Measurements from ENCODE around the gene AKNAD1.

AKNAD1 gene

DNA sequence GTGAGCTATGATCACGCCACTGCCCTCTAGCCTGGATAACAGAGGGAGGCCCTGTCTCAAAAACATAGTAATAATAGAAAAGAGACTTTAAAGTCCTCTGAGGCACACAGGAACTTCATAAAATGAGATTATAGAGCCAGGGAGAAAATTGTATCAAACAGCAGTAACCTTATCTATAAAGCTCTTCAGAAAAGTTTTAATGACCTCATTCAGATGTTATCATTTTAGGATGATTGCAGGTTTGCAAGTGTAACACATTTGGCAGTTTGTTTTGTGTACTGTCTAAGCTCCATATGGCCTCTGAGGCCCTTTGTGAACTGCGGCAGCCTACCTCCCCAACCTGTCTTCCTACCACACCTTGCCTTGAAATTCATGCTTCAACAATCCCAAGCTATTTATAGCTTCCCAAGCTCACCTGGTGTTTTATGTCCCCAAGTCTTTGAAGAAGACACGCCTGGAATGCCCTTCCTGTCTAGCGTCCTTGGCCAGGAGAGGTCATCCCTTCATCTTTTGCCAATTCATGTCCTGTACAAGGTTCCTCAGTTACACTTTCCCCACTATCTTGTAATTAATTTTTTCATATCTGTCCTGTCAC is 8.5 kb upstream of the AKNAD1 start:
- no peak for DNase-seq (ENCODE audit: low read depth, low spot score)

DNA sequence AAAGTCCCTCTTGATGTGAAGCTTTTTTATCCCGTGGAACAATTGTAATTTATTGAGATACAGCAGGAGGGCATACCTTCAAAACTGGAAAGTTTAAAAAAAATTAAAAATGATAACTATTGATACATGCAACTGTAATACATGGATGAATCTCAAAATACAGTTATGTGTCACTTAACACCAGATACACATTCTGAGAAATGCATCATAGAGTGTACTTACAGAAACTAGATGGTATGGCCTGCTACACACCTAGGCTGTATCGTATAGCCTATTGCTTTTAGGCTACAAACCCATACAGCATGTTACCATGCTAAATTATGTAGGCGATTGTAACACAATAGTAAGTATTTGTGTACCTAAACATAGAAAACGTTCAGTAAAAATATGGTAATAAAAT is 7.1 kb upstream of the AKNAD1 start:
- DNase-seq (ENCODE audit: low read depth, low spot score) = no peak

DNA sequence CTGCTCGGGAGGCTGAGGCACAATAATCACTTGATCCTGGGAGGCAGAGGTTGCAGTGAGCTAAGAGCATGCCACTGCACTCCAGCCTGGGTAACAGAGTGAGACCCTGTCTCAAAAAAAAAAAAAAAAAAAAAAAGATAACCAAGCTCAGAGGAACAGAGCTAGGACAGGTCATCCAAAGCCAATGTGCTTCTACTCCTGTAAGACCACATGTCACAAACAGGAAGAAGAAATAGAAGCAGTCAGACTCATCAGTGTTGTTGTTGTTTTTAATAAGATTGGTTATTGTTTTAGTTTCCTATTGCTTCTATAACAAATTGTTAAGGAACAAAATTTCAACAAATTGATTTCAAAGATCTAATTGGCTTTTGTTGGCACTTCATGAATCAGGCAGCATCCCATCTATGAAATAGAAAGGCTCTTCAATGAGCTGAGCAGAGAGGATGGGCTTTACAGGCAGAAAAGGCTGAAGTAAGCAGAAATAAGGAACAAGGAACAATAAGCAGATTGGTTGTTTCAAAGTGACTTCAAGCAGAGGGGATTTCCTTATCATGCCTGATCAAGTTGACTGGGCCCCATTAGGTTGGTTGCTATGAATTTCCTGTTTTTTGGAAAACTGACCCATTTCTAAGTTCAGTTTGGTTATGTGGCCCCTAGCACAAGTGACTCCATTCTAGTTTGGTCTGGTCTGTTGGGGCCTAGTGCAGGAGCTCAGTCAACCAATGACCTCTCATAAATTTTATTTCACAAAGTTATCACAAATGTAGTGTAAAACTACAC is 6.0 kb upstream of the AKNAD1 start:
- DNase-seq (ENCODE audit: low read depth, low spot score) = no peak

DNA sequence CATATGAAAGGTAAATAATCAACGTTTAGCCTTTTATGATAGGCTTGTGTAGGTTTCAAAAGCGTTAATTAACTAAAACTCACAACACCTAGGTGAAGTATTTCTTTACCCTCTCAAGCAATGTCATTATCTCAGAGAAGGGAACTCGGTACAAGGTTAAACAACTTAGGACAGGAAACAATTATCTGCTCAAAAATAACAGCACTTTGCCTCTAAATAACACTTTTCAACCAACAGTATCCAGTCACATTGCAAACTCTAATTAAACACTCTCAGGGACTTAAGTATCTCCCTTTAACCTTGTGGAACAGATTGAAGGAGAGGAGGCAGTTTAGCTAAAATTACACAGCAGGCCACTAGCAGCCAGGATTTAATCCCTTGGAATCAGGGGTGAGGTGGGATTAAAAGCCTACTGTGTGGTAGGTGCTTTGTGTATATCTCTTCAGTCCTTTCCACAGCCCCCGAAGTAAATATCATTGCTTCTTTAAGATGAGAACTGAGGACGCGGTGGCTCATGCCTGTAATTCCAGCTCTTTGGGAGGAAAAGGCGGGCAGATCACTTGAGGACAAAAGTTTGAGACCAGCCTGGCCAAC is 5.2 kb upstream of the AKNAD1 start:
- DNase-seq (ENCODE audit: low read depth, low spot score) = no peak

GRCh38 chr1:108861566-108861965 is 4.7 kb upstream of the AKNAD1 start:
- no peak for DNase-seq (ENCODE audit: low read depth, low spot score)

GRCh38 chr1:108860190-108860907 is 3.5 kb upstream of the AKNAD1 start:
- DNase-seq (ENCODE audit: low read depth, low spot score) = no peak

DNA sequence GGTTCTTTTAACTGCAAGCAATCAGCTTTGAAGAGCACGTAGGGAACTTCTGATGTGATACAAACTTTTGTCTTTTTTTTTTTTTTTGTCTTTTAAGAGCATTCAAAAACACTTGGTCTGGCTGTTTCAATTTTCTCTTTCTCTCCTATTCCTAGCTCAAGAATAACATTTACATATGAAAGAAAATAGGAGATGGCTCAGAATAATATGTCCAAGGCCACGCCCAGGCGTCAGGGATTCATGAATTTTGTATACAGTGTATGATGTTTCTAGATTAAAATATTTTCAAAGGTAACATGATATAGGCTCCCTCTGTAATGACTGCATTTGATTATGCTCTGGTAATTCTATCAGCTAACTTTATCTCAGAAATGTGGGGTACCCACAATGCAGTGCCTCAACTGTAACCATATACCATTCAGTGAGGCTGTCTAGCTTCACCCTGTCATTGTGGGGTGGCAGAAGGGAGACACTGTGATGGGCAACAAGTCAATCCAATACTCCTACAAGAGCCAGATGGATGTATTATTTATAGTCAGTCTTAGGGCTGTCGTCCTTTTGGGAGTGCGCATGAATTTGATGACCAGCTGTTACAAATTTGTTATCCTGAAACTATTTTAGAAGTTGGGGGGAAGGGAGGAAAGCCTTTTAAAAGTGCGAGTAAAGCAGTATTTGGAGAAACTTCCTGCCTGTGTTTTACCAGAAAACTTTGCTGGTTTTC is 1.5 kb upstream of the AKNAD1 start:
- DNase-seq (ENCODE audit: low read depth, low spot score) = no peak

- no peak for DNase-seq (ENCODE audit: low read depth, low spot score)
Observed at GRCh38 chr1:108854221-108855019, 2.5 kb downstream of the AKNAD1 start.

DNA sequence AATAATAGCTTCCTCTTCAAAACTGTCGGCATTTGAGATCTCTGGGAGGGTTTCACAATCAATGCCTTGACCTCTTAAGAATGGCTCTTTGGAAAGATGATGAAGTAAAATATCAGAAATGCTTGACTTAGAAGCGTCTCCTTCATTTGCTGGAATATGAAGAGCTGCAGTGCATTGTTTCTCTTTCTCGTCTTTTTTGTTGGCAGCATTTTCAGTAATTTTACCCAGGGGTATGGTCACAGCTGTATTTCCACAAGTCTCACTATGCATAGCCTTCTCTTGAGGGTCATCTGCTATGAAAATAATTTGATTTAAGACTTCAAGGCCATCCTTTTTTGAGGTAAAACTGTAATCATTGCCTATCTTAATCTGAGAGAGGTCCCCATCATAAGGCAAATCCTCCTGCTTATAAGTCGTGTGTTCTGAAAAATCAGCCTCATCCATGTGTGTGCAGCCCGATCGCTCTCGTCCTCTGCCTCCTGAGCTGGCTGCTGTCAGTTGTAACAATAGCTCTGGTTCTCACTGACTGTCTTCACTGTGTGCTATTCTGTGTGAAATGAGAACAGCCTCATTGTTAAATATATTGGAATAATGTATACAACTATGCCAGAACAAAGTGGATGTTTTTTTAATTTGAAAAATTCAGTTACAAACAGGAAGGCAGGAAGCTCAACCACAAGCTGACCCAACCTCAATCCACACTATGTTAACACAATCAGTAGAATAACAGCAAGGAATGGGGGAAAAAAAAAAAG is 4.5 kb downstream of the AKNAD1 start:
- no peak for DNase-seq (ENCODE audit: low read depth, low spot score)

DNA sequence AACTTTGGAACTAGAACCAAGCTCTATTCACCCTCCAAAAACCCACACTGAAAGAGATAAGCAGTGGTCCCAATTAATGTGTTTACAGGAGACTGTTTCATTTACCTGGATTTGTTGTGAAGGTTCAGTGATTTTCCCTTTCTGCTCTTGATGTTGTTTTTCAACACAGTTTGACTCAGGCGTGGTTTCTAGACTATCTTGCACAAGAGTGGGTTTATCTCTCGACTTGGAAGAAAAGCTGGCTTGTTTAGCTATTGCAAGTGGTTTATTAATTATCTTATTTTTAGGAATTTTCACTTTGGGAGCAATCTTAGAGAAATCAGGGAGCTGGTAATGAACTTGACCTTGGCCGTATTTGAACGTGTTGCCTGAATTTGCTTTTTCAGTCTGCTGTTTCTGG is 5.3 kb downstream of the AKNAD1 start:
- no peak for DNase-seq (ENCODE audit: low read depth, low spot score)

DNA sequence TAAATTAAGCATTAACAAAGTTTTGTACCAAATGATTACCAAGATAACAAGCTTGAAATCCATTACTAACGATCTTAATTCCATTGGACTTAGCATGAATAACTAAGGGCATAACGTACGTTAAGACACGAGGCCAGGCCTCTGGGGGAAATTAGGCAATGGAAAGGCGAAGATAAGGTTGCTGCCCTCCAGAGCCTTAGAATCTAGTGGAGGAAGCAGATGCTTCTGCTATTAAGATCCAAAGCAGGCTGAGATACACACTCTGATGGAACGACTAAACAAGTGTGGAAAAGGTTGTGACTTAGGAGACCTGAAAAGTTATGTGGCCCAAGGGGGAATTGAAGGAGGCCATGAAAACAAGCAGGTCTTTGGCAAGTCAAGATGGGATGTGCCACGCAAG is 6.0 kb downstream of the AKNAD1 start:
- DNase-seq (ENCODE audit: low read depth, low spot score) = no peak

- no peak for DNase-seq (ENCODE audit: low read depth, low spot score)
Observed at GRCh38 chr1:108848806-108849205, 8.1 kb downstream of the AKNAD1 start.

DNA sequence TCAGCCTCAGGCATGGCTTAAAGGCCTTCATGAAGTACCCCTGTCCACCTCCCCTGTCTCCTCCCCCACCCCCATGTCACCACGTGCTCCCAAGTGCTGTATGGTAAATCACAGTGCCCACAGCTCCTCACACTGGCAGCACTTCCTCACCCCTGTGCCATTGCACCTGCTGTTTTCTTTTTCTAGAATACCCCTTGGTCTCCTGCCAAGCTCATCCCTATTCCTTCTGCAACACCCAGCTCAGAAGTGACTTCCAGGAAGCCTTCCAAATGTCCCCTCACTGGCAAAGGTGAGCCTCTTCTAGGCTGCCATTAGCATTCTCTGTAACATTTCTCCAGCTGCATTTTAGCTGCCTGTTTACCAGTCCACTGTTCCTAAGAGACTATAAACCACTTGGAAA is 9.4 kb downstream of the AKNAD1 start:
- no peak for DNase-seq (ENCODE audit: low read depth, low spot score)

DNA sequence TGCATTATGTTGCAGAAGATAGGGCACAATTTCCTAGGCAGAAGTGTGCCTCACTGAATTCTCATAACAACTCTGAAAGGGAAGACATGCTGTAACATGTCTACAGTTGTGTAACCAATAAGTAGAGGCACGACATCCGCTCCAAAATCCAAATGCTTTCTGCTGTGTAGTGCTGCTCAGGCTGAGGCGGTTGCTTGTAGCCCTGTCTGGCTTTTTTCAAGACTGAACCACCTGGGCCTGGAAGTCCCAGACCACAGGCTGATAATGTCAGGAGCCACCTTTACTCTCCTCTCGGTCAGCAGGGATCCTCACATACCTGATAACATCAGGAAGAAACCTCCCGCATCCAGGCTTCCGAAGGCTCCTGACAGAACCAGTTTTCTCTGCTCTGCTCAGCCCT is 10.9 kb downstream of the AKNAD1 start:
- DNase-seq (ENCODE audit: low read depth, low spot score) = no peak

GRCh38 chr1:108845446-108845845 is 11.4 kb downstream of the AKNAD1 start:
- no peak for DNase-seq (ENCODE audit: low read depth, low spot score)

- no peak for DNase-seq (ENCODE audit: low read depth, low spot score)
Observed at GRCh38 chr1:108843390-108844137, 13.3 kb downstream of the AKNAD1 start.

DNA sequence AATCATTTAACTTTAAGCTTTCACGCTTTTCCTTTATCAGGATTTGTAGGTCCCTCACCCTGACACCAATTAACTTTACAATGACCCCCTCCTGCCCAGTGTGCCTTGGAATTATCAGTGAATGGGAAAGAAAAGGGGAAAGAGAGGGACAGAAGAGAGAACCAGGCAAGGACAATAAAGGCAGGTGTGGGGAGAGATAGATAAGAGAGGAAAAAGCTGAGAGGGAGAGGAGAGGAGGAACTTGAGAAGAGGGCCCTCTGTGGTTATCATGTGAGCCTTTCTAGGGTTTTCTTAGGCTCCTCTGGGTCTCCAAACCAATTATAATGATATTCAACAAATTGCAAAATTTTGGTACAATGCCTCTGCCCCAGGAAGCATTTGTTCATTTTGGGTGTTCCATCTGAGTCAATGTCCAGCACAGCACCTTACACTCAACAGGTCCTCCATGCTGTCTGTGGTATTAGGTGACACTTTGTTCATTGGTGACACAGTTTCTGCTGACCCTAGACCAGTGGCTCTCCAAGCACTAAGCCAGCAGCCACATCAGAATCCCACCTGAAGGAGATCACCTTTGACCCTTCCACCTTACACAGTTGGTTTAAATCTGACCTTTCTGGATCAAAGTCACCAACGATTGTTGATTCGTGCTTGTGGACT is 14.2 kb downstream of the AKNAD1 start:
- no peak for DNase-seq (ENCODE audit: low read depth, low spot score)

DNA sequence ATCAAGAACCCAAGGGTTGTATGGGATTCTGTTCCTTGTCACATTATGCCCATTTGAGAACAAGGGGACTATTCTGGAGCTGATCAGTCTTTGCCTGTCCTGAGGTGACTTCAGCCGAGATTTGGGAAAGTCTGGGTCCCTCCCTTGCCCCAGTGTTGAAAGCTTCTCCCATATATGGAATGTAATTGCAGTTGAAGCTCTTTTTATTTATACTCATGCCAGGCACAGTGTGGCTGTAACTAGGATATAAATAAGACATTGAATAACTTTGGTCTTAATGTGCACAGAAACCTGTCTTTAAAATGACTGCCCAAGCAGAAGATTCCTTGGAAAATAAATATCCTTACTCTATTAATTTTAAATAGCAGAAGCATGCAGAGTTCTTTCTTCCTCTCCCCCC is 15.2 kb downstream of the AKNAD1 start:
- DNase-seq (ENCODE audit: low read depth, low spot score) = no peak

DNA sequence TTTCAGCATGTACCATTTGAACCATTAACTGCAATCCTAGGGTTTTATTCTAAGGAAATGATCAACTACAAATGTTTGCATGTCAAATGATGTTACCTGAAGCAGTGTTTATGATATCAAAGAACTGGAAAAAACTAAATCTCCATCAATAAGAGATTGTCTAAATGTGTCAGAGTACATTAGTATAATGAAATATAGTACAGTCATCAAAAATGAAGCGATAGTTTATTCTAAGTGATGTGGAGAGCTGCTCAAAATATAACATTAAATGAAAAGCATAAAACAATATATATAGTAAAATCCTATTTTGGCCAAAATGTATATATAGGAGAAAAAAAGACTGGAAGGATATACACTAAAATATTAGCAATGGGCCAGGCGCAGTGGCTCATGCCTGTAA is 24.0 kb downstream of the AKNAD1 start:
- DNase-seq (ENCODE audit: low read depth, low spot score) = no peak

Data from astrocyte of the hippocampus (primary cell).